K562 (cell line): Measurements from ENCODE around the gene ADCYAP1R1. TPM values are rescaled to one million over a fixed set of nuclear protein-coding genes. Genes with fewer than 3 reads are reported as not detected.

Source experiments
- ATAC-seq: fragments of 200-7000 bp; cut with Tn5 transposase; 3 replicates; pipeline ENCODE4 v1.9.1; 2020; ENCODE audit warnings: moderate library complexity
- BruUV-seq: library from RNA; stranded (reverse); fragments of 400-500 nt; replicated peaks from 2 replicates; lab custom pipeline; 2021; lab: Mats Ljungman, UMichigan
- CTCF ChIA-PET: fragments of 300-600 bp; formaldehyde crosslinking; extraction: SDS; loops from one replicate; lab custom pipeline; 2021; ENCODE audit warnings: low intra/inter-chr PET ratio; lab: Yijun Ruan, JAX
- POLR2A ChIA-PET: fragments of 300-600, 350-650 bp; sonication (Branson Sonifier 250); formaldehyde crosslinking; extraction: SDS; loops from one replicate; lab custom pipeline; 2021; ENCODE audit warnings: antibody characterized with exemption, inconsistent platforms; lab: Yijun Ruan, JAX
- DNase-seq, 4 experiments: peaks; one replicate each; pipeline versions ENCODE4 v3.0.0 to v3.0.0-alpha.2; 2011 to 2018; ENCODE audit warnings: low spot score in 3 of 4, mixed read lengths in 3 of 4; ENCODE audit errors: extremely low read depth in 1 of 4
- FAIRE-seq: peaks from 2 replicates; lab custom pipeline; 2011; peaks lifted over from hg19 to GRCh38; lab: Jason Lieb, UNC
- H2AFZ ChIP-seq: 2 replicates; pipeline ENCODE4 v1.6.0; 2011; ENCODE audit warnings: low read depth, low read length, control low read depth, inconsistent platforms
- H3K27ac ChIP-seq: fragments of 200-600 bp; 3 replicates; pipeline ENCODE4 v1.8.0; 2011; ENCODE audit warnings: low read depth, mild to moderate bottlenecking, control low read depth, inconsistent platforms, low read length, moderate library complexity, mixed read lengths; ENCODE audit errors: extremely low read depth
- H3K27me3 ChIP-seq, 2 experiments: fragments of 300-600 bp in 1 of 2; 2 replicates in 1 of 2; 3 replicates in 1 of 2; pipeline versions ENCODE4 v1.6.0 to v1.8.0; 2011; ENCODE audit warnings: inconsistent platforms in 2 of 2, low read length in 2 of 2, mild to moderate bottlenecking in 1 of 2, mixed read lengths in 1 of 2, moderate library complexity in 1 of 2; ENCODE audit not compliant: control insufficient read depth in 2 of 2, insufficient read depth in 2 of 2
- H3K36me3 ChIP-seq: fragments of 300-600 bp; 3 replicates; pipeline ENCODE4 v1.8.0; 2011; ENCODE audit warnings: mild to moderate bottlenecking, low read length, inconsistent platforms; ENCODE audit not compliant: control insufficient read depth, insufficient read depth
- H3K4me1 ChIP-seq, 2 experiments: fragments of 200-600 bp in 1 of 2; replicated peaks in 1 of 2; 2 replicates in 1 of 2; 3 replicates in 1 of 2; pipeline versions ENCODE4 v1.5.1 to v1.8.0; 2011; ENCODE audit warnings: inconsistent platforms in 2 of 2, low read length in 2 of 2, mild to moderate bottlenecking in 1 of 2, mixed read lengths in 1 of 2, moderate library complexity in 1 of 2; ENCODE audit not compliant: control insufficient read depth in 2 of 2, insufficient read depth in 2 of 2
- H3K4me2 ChIP-seq: 2 replicates; pipeline ENCODE4 v1.6.1; 2011; ENCODE audit warnings: low read length, control low read depth, inconsistent platforms, mixed read lengths; ENCODE audit not compliant: insufficient read depth
- H3K4me3 ChIP-seq: fragments of 200-600 bp; sonication (generic), shearing (Covaris generic); 2 replicates; pipeline ENCODE4 v1.5.1; 2016; ENCODE audit warnings: control low read depth, inconsistent platforms
- H3K79me2 ChIP-seq: fragments of 200-600 bp; 3 replicates; pipeline ENCODE4 v1.8.0; 2011; ENCODE audit warnings: low read length, inconsistent platforms; ENCODE audit not compliant: control insufficient read depth, insufficient read depth
- H3K9ac ChIP-seq, 2 experiments: 2 replicates each; pipeline versions ENCODE4 v1.6.0 to v1.6.1; 2011; ENCODE audit warnings: low read depth in 2 of 2, low read length in 2 of 2, control low read depth in 1 of 2, inconsistent platforms in 1 of 2, mild to moderate bottlenecking in 1 of 2, mixed read lengths in 1 of 2; ENCODE audit not compliant: insufficient read depth in 1 of 2
- H3K9me1 ChIP-seq: one replicate; pipeline ENCODE4 v1.6.0; 2011; ENCODE audit warnings: inconsistent platforms, mild to moderate bottlenecking, low read length, moderate library complexity; ENCODE audit not compliant: control insufficient read depth, insufficient read depth
- H3K9me3 ChIP-seq: replicated peaks from 2 replicates; pipeline ENCODE4 v1.5.1; 2011; ENCODE audit warnings: low read depth, low read length, inconsistent platforms; ENCODE audit not compliant: control insufficient read depth, insufficient read depth
- H4K20me1 ChIP-seq: replicated peaks from 2 replicates; pipeline ENCODE4 v1.6.1; 2011; ENCODE audit warnings: low read length, inconsistent platforms, mixed read lengths; ENCODE audit not compliant: control insufficient read depth, insufficient read depth
- ATF2 ChIP-seq: sonication (generic); formaldehyde crosslinking; IDR thresholded peaks from 2 replicates; pipeline ENCODE4 v1.8.1; 2022; ENCODE audit warnings: missing genetic modification reagents
- CAMTA2 ChIP-seq: fragments of 250-450 bp; sonication (Bioruptor Pico); conservative IDR thresholded peaks from 2 replicates; pipeline ENCODE4 v1.5.1; 2022
- DNMT1 ChIP-seq: fragments of 450-650 bp; IDR thresholded peaks from 2 replicates; pipeline ENCODE4 v1.6.1; 2016; ENCODE audit warnings: antibody characterized with exemption, mild to moderate bottlenecking
- E2F8 ChIP-seq: fragments of 450-650 bp; IDR thresholded peaks from 2 replicates; pipeline ENCODE4 v1.7.1; 2018; ENCODE audit warnings: mild to moderate bottlenecking, low read depth; ENCODE audit not compliant: partially characterized antibody
- MCM2 ChIP-seq: fragments of 450-650 bp; IDR thresholded peaks from 2 replicates; pipeline ENCODE4 v1.6.1; 2017; ENCODE audit warnings: low read depth, mild to moderate bottlenecking
- MCM7 ChIP-seq, 2 experiments: fragments of 450-650 bp; IDR thresholded peaks; 2 replicates each; pipeline ENCODE4 v1.6.1; 2016 to 2018
- RBM14 ChIP-seq: fragments of 200-400 bp; formaldehyde crosslinking; IDR thresholded peaks from 2 replicates; pipeline ENCODE4 v1.6.1; 2018; ENCODE audit warnings: low read depth, mild to moderate bottlenecking, low read length, moderate library complexity, borderline replicate concordance; ENCODE audit not compliant: insufficient read depth
- YBX1 ChIP-seq: fragments of 450-650 bp; IDR thresholded peaks from 2 replicates; pipeline ENCODE4 v1.7.1; 2016; ENCODE audit warnings: mild to moderate bottlenecking
- ZBTB33 ChIP-seq: sonication (generic); formaldehyde crosslinking; IDR thresholded peaks from 2 replicates; pipeline ENCODE4 v1.8.1; 2023; ENCODE audit warnings: mild to moderate bottlenecking, missing genetic modification reagents
- ZNF347 ChIP-seq: fragments of 450-650 bp; formaldehyde crosslinking; IDR thresholded peaks from 2 replicates; pipeline ENCODE4 v1.4.0; 2020; ENCODE audit warnings: low read depth, mild to moderate bottlenecking, moderate library complexity
- ZNF639 ChIP-seq, 2 experiments: fragments of 200-800 bp in 1 of 2; sonication (Bioruptor generic) in 1 of 2; sonication (generic) in 1 of 2; formaldehyde crosslinking in 1 of 2; IDR thresholded peaks in 1 of 2; conservative IDR thresholded peaks in 1 of 2; 2 replicates each; pipeline versions ENCODE4 v1.5.0 to v1.6.1; 2016 to 2020; ENCODE audit warnings: missing compliant biosample characterization in 1 of 2, missing genetic modification characterization in 1 of 2, missing genetic modification reagents in 1 of 2
- WGBS: fragments of 100-300 bp; shearing (Covaris generic); methylation state at CpG from one replicate; pipeline ENCODE4 v1.1.6; 2016; ENCODE audit warnings: low coverage, mixed read lengths; ENCODE audit not compliant: insufficient coverage; ENCODE audit errors: missing lambda C conversion rate; 5-methylcytosine and 5-hydroxymethylcytosine counted together
- in situ Hi-C: fragments of 300-500 bp; cut with MboI; formaldehyde crosslinking; loops from 4 replicates; pipeline ENCODE4 v1.15.0; 2018; ENCODE audit warnings: inconsistent platforms, mixed read lengths
- intact Hi-C: fragments of 100-400 bp; cut with micrococcal nuclease; formaldehyde crosslinking; loops from 2 replicates; pipeline ENCODE4 v1.14.2; 2022
- polyA plus RNA-seq, 8 experiments: library from polyadenylated mRNA; depleted of rRNA in 4 of 8; stranded (reverse) in 5 of 8; unstranded in 3 of 8; fragments of >200 nt; fragmentation: Nextera tagmentation in 2 of 8; fragmentation: Illumina TruSeq in 1 of 8; extraction: Ambion mirVana in 2 of 8; extraction: Trizol in 1 of 8; gene quantifications; 2 replicates each; pipeline versions ENCODE4 v1.2.1 to v1.2.3, GENCODE V29; 2011 to 2014; ENCODE audit warnings: inconsistent platforms in 1 of 8, missing spikeins in 1 of 8
- total RNA-seq, 7 experiments: library from RNA; depleted of rRNA in 6 of 7; stranded (reverse); fragments of >200 nt in 6 of 7; fragmentation: Illumina TruSeq in 2 of 7; extraction: Trizol in 2 of 7; gene quantifications; 2 replicates each; pipeline versions ENCODE4 v1.2.1 to v1.2.3, GENCODE V29; 2011 to 2021; ENCODE audit warnings: low replicate concordance in 1 of 7

Gene ADCYAP1R1
- total and polyA plus RNA-seq, 9 of the 15 experiments (the other 6 are each of a cell fraction or from before 2014, with no cell fraction given), result 0.03 to 0.07 TPM; not detected in 7

- TF ChIP-seq E2F8 (no peak), DNMT1 (no peak), ATF2 (CRISPR knock-in tag) (no peak)
- TF ChIP-seq, all 486 proteins: peak for 0
Observed at GRCh38 chr7:31146030-31146429, 93.9 kb downstream of the ADCYAP1R1 start (continued).

GRCh38 chr7:31146538-31146937 is 94.4 kb downstream of the ADCYAP1R1 start:
- CTCF ChIA-PET, result no interaction called here
- in situ Hi-C loops, result loop anchor here (25.0 kb wide), 1 partner anchor 341 kb away; no protein-coding TSS in a partner anchor

More at GRCh38 chr7:31146538-31146937, 94.4 kb downstream of the ADCYAP1R1 start:
- DNase-seq (no peak), FAIRE-seq (no peak), ATAC-seq (no peak)
- POLR2A ChIA-PET, result no interaction called here
- no peaks in the 10 kb centered on the region for H3K4me1 ChIP-seq
- TF ChIP-seq MCM2 (no peak), ZBTB33 (no peak), YBX1 (no peak), CAMTA2 (no peak), RBM14 (no peak), MCM7 (IDR thresholded peaks at IDR 0.05) (no peak), ZNF347 (CRISPR knock-in tag) (no peak), ZNF639 (CRISPR knock-in tag; conservative IDR thresholded peaks at IDR 0.05 in 1 of 2, IDR thresholded peaks at IDR 0.05 in 1 of 2) (no peak)
- WGBS, result 0% methylated on average over 4 of the region's 4 CpGs
- H3K27me3 ChIP-seq, result no peaks in the 10 kb centered on the region
- H3K9me3 ChIP-seq, result no peaks in the 10 kb centered on the region
- H3K36me3 ChIP-seq, result no peaks in the 10 kb centered on the region
- no peaks in the 10 kb centered on the region for H3K9me1 ChIP-seq
- intact Hi-C loops, result no loop called here
- no peak overlapping the region for H3K27ac ChIP-seq
- no peaks in the 10 kb centered on the region for H4K20me1 ChIP-seq
- no peak overlapping the region for H3K4me2 ChIP-seq
- no peak overlapping the region for H3K9ac ChIP-seq
- H3K79me2 ChIP-seq, result no peaks in the 10 kb centered on the region
- H2AFZ ChIP-seq, result no peak overlapping the region
- H3K4me3 ChIP-seq, result no peak overlapping the region
- no TSS peak for BruUV-seq
